ENCODE data around the gene TNXB.

The TNXB gene

DNA sequence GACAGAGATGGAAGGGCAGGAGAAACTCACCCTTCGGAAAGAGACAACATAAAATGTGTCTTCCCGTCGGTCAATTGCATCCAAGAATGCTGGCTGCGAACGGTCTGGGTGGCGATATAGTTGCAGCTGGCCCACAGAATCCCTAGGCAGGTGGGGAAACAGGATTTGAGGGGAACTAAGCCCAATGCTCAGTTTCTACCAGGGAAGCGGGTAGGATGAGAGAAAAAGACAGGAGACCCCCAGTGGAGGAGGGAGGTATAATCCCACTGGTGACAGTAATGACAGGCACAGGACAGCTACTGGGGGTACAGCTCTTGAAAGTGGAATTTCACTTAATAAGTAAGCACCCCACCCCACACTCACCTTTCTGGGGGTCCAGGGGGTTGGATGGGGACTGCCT is 7.5 kb upstream of the TNXB start:
- TF ChIP-seq, protein P1, sequence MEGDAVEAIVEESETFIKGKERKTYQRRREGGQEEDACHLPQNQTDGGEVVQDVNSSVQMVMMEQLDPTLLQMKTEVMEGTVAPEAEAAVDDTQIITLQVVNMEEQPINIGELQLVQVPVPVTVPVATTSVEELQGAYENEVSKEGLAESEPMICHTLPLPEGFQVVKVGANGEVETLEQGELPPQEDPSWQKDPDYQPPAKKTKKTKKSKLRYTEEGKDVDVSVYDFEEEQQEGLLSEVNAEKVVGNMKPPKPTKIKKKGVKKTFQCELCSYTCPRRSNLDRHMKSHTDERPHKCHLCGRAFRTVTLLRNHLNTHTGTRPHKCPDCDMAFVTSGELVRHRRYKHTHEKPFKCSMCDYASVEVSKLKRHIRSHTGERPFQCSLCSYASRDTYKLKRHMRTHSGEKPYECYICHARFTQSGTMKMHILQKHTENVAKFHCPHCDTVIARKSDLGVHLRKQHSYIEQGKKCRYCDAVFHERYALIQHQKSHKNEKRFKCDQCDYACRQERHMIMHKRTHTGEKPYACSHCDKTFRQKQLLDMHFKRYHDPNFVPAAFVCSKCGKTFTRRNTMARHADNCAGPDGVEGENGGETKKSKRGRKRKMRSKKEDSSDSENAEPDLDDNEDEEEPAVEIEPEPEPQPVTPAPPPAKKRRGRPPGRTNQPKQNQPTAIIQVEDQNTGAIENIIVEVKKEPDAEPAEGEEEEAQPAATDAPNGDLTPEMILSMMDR (conservative IDR thresholded peaks at IDR 0.05; ENCODE audit: low read length) = peak; percentile 62
- TF ChIP-seq EZH2phosphoT487 (IDR thresholded peaks at IDR 0.05; ENCODE audit: borderline replicate concordance) = no peak
- Histone ChIP-seq H3K4me2 (ENCODE audit: low read depth, low read length, poor library complexity, severe bottlenecking) (no peak overlapping the region), H4K20me1 (ENCODE audit: insufficient read depth, low read length, poor library complexity, severe bottlenecking) (peaks cover 2% of the 10 kb centered on the region), H3K79me2 (ENCODE audit: insufficient read depth, low read length) (no peaks in the 10 kb centered on the region), H2AFZ (ENCODE audit: low read length) (no peak overlapping the region), H3F3A (ENCODE audit: low read depth) (no peaks in the 10 kb centered on the region), H3K9me2 (replicated peaks; ENCODE audit: low read depth, low read length) (no peaks in the 10 kb centered on the region), H3K9me3 (ENCODE audit: insufficient read depth, low read depth, low read length) (no peaks in the 10 kb centered on the region), H3K27me3 (ENCODE audit: insufficient read depth, low read length, poor library complexity, severe bottlenecking) (no peaks in the 10 kb centered on the region), H3K4me3 (ENCODE audit: low read length, poor library complexity, severe bottlenecking) (no peak overlapping the region), H3K4me1 (ENCODE audit: insufficient read depth, low read length, poor library complexity, severe bottlenecking) (no peaks in the 10 kb centered on the region), H3K36me3 (ENCODE audit: insufficient read depth, low read length) (peaks cover 51% of the 10 kb centered on the region; the same call in 1 of the 2 replicates), H3K9ac (ENCODE audit: low read depth, low read length, poor library complexity, severe bottlenecking) (no peak overlapping the region)

GRCh38 chr6:32115623-32116022 is 6.5 kb upstream of the TNXB start:
- Histone ChIP-seq H4K20me1 (ENCODE audit: insufficient read depth, low read length, poor library complexity, severe bottlenecking) (peaks cover 2% of the 10 kb centered on the region), H2AFZ (ENCODE audit: low read length) (no peak overlapping the region), H3K9ac (ENCODE audit: low read depth, low read length, poor library complexity, severe bottlenecking) (no peak overlapping the region), H3K27me3 (ENCODE audit: insufficient read depth, low read length, poor library complexity, severe bottlenecking) (no peaks in the 10 kb centered on the region), H3K36me3 (ENCODE audit: insufficient read depth, low read length) (peaks cover 42% of the 10 kb centered on the region; the same call in 1 of the 2 replicates), H3K4me3 (ENCODE audit: low read length, poor library complexity, severe bottlenecking) (no peak overlapping the region), H3F3A (ENCODE audit: low read depth) (no peaks in the 10 kb centered on the region), H3K4me1 (ENCODE audit: insufficient read depth, low read length, poor library complexity, severe bottlenecking) (no peaks in the 10 kb centered on the region), H3K9me2 (replicated peaks; ENCODE audit: low read depth, low read length) (no peaks in the 10 kb centered on the region), H3K4me2 (ENCODE audit: low read depth, low read length, poor library complexity, severe bottlenecking) (no peak overlapping the region), H3K79me2 (ENCODE audit: insufficient read depth, low read length) (no peaks in the 10 kb centered on the region), H3K9me3 (ENCODE audit: insufficient read depth, low read depth, low read length) (no peaks in the 10 kb centered on the region)
- TF ChIP-seq, protein P1 (conservative IDR thresholded peaks at IDR 0.05; ENCODE audit: low read length) = no peak
- TF ChIP-seq EZH2phosphoT487 (IDR thresholded peaks at IDR 0.05; ENCODE audit: borderline replicate concordance) = no peak

- TF ChIP-seq EZH2phosphoT487 (IDR thresholded peaks at IDR 0.05; ENCODE audit: borderline replicate concordance) = no peak
- TF ChIP-seq, protein P1 (conservative IDR thresholded peaks at IDR 0.05; ENCODE audit: low read length) = no peak
- no peak overlapping the region for H3K4me3 ChIP-seq (ENCODE audit: low read length, poor library complexity, severe bottlenecking)
- H3K9me3 ChIP-seq (ENCODE audit: insufficient read depth, low read depth, low read length) = no peaks in the 10 kb centered on the region
- H3K9me2 ChIP-seq (replicated peaks; ENCODE audit: low read depth, low read length) = no peaks in the 10 kb centered on the region
- H3K4me2 ChIP-seq (ENCODE audit: low read depth, low read length, poor library complexity, severe bottlenecking) = no peak overlapping the region
- no peaks in the 10 kb centered on the region for H3K79me2 ChIP-seq (ENCODE audit: insufficient read depth, low read length)
- H3K9ac ChIP-seq (ENCODE audit: low read depth, low read length, poor library complexity, severe bottlenecking) = no peak overlapping the region
- no peaks in the 10 kb centered on the region for H3F3A ChIP-seq (ENCODE audit: low read depth)
- H3K36me3 ChIP-seq (ENCODE audit: insufficient read depth, low read length) = peaks cover 37% of the 10 kb centered on the region; the same call in 1 of the 2 replicates
- H4K20me1 ChIP-seq (ENCODE audit: insufficient read depth, low read length, poor library complexity, severe bottlenecking) = peaks cover 2% of the 10 kb centered on the region
- no peaks in the 10 kb centered on the region for H3K27me3 ChIP-seq (ENCODE audit: insufficient read depth, low read length, poor library complexity, severe bottlenecking)
- no peaks in the 10 kb centered on the region for H3K4me1 ChIP-seq (ENCODE audit: insufficient read depth, low read length, poor library complexity, severe bottlenecking)
- no peak overlapping the region for H2AFZ ChIP-seq (ENCODE audit: low read length)
These were observed 5.7 kb upstream of the TNXB start for GRCh38 chr6:32114796-32115195.
